Transverse colon (tissue), 4 donors: Measurements from ENCODE around the gene ARMC2. TPM values are rescaled to one million over a fixed set of nuclear protein-coding genes. Genes with fewer than 3 reads are reported as not detected.

ENCODE experiments used
- DNase-seq: peaks from one replicate; pipeline ENCODE4 v3.0.0-alpha.2; 2019
- H3K27ac ChIP-seq, 4 donors: fragments of 200-600 bp; sonication (generic); 2 replicates each; pipeline ENCODE4 v1.5.1; 2016 to 2018; ENCODE audit warnings: inconsistent platforms in 4 of 4
- H3K27me3 ChIP-seq: fragments of 200-600 bp; sonication (generic); 2 replicates; pipeline ENCODE4 v1.5.1; 2017; ENCODE audit warnings: inconsistent platforms
- H3K36me3 ChIP-seq, 4 donors: fragments of 200-600 bp; sonication (generic); 2 replicates each; pipeline ENCODE4 v1.5.1; 2017 to 2019; ENCODE audit warnings: inconsistent platforms in 4 of 4
- H3K4me1 ChIP-seq, 4 donors: fragments of 200-600 bp; sonication (generic); 2 replicates each; pipeline ENCODE4 v1.5.1; 2017 to 2020; ENCODE audit warnings: inconsistent platforms in 4 of 4
- H3K4me3 ChIP-seq, 4 donors: fragments of 200-600 bp; sonication (generic); 1 replicate in 1 of 4; 2 replicates in 3 of 4; pipeline versions ENCODE4 v1.5.1 to v1.6.1; 2017 to 2019; ENCODE audit warnings: inconsistent platforms in 4 of 4
- H3K9me3 ChIP-seq, 2 donors: fragments of 200-600 bp; sonication (generic); 2 replicates each; pipeline ENCODE4 v1.5.1; 2017 to 2019; ENCODE audit warnings: inconsistent platforms in 2 of 2
- EP300 ChIP-seq: sonication (generic); formaldehyde crosslinking; IDR thresholded peaks from one replicate; pipeline ENCODE4 v1.6.1; 2017; ENCODE audit warnings: antibody characterized with exemption, low read depth
- POLR2A ChIP-seq: fragments of 450-650 bp; IDR thresholded peaks from one replicate; pipeline ENCODE4 v1.6.1; 2016; ENCODE audit warnings: antibody characterized with exemption, mild to moderate bottlenecking, moderate library complexity
- POLR2AphosphoS5 ChIP-seq, 3 donors: sonication (generic); formaldehyde crosslinking; IDR thresholded peaks; one replicate each; pipeline ENCODE4 v1.6.1; 2016; ENCODE audit warnings: antibody characterized with exemption in 3 of 3
- WGBS, 2 donors: methylation state at CpG; one replicate each; pipeline ENCODE4 v1.1.5; 2018; ENCODE audit warnings: low coverage in 1 of 2; 5-methylcytosine and 5-hydroxymethylcytosine counted together
- in situ Hi-C, 4 donors: fragments of 200-750 bp; cut with MboI; loops; one replicate each; pipeline versions ENCODE4 v1.15.0 to v1.15.1; 2017; ENCODE audit warnings: low sequenced_read_pairs in 3 of 4, low pct_ligation_motif_present in 1 of 4, low pct_unique_long_range_greater_than_20kb in 1 of 4
- intact Hi-C: fragments of 100-400 bp; cut with DNase I; formaldehyde crosslinking; loops from one replicate; pipeline ENCODE4 v1.15.1; 2023; ENCODE audit warnings: low total_unique reads
- total RNA-seq, 4 donors: library from RNA; depleted of rRNA; stranded (reverse); fragments of >200 nt; gene quantifications; one replicate each; pipeline ENCODE4 v1.1.0, GENCODE V29; 2016
- TF ChIP-seq, protein P1 (sequence below), 5 experiments: fragments of 200-600 bp in 3 of 5; fragments of 450-650 bp in 2 of 5; sonication (generic) in 3 of 5; IDR thresholded peaks; 1 replicate in 2 of 5; 2 replicates in 3 of 5; pipeline ENCODE4 v1.5.1; 2016 to 2017; ENCODE audit warnings: antibody characterized with exemption in 5 of 5, inconsistent platforms in 3 of 5, mild to moderate bottlenecking in 2 of 5, moderate library complexity in 1 of 5

The ARMC2 gene, protein sequence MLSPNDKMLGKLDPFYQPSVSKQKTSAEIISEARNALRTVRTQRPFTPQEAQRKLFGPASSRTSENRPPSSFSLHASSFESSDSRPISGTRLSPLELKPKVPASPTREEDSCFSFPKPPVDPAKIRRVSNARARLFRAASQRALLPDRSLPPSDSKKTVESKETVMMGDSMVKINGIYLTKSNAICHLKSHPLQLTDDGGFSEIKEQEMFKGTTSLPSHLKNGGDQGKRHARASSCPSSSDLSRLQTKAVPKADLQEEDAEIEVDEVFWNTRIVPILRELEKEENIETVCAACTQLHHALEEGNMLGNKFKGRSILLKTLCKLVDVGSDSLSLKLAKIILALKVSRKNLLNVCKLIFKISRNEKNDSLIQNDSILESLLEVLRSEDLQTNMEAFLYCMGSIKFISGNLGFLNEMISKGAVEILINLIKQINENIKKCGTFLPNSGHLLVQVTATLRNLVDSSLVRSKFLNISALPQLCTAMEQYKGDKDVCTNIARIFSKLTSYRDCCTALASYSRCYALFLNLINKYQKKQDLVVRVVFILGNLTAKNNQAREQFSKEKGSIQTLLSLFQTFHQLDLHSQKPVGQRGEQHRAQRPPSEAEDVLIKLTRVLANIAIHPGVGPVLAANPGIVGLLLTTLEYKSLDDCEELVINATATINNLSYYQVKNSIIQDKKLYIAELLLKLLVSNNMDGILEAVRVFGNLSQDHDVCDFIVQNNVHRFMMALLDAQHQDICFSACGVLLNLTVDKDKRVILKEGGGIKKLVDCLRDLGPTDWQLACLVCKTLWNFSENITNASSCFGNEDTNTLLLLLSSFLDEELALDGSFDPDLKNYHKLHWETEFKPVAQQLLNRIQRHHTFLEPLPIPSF
- 1 to 10 TPM; 2.0 to 7.5 (median 3.0) TPM for total RNA-seq

DNA sequence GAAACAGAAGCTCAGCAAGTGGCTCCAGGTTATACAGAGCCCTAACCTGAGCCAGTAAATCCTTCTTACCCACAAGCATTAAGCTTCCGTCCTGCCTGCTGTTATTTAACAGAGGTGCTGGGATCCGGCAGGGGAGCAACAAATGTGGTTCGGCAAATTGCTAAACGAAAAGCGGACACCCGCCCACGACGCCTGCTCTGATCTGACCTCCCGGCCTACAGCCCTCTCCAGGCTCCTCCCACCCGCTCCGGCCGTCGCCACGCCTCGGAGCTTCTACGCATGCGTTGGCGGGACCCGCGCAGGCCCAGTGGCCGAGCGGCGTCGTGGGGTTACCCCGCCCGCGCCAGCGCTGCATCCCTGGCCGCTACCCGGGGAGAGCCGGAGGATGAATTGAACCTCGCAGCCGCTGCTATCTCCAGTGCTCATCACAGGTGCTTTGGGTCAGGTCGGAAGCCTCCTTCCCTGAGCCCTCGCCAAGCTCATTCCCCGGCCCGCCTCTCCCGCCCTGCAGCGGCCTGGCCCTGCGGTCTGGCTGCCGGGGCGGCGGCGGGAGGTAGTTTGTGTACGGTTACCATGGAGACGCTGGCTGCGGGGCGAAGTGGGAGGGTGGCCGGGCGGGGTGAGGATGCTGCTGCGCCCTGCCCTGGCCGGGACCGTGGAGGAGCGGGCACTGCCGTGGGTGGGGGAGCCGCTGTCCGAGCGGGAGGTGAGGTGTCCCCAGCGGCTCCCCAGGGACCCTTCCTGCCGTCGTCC lies at the start of gene ARMC2:
ARMC2 (plus strand) TSS at position 307 of the 753 bp plus-strand sequence. CDS start 5,846 bp downstream, outside the sequence.
- intact Hi-C loops, result no loop called here
- in situ Hi-C loops, result loop anchor here in 2 of 4 donors (25.0 kb wide), 2 partner anchors 214 to 311 kb away; no protein-coding TSS in a partner anchor
- Histone ChIP-seq H3K4me3 (peak within 1 kb of the TSS; percentile 36 to 57 (median 52)), H3K27me3 (no peaks in the 10 kb centered on the region), H3K36me3 (no peaks in the 10 kb centered on the region), H3K4me1 (peaks cover 0 to 22% (median 15%) of the 10 kb centered on the region in 4 donors), H3K9me3 (no peaks in the 10 kb centered on the region), H3K27ac (peak within 1 kb of the TSS; percentile 65 to 84 (median 80))
- TF ChIP-seq POLR2AphosphoS5 (IDR thresholded peaks at IDR 0.05) (peak; percentile 53 to 69 (median 55)), POLR2A (peak; percentile 62), EP300 (no peak)
- TF ChIP-seq, protein P1, sequence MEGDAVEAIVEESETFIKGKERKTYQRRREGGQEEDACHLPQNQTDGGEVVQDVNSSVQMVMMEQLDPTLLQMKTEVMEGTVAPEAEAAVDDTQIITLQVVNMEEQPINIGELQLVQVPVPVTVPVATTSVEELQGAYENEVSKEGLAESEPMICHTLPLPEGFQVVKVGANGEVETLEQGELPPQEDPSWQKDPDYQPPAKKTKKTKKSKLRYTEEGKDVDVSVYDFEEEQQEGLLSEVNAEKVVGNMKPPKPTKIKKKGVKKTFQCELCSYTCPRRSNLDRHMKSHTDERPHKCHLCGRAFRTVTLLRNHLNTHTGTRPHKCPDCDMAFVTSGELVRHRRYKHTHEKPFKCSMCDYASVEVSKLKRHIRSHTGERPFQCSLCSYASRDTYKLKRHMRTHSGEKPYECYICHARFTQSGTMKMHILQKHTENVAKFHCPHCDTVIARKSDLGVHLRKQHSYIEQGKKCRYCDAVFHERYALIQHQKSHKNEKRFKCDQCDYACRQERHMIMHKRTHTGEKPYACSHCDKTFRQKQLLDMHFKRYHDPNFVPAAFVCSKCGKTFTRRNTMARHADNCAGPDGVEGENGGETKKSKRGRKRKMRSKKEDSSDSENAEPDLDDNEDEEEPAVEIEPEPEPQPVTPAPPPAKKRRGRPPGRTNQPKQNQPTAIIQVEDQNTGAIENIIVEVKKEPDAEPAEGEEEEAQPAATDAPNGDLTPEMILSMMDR (IDR thresholded peaks at IDR 0.05), result no peak
- 0 to 20% methylated on average over 1 to 42 of the region's 61 CpGs for WGBS, 2 donors
- DNase-seq, result peak; percentile 95

DNA sequence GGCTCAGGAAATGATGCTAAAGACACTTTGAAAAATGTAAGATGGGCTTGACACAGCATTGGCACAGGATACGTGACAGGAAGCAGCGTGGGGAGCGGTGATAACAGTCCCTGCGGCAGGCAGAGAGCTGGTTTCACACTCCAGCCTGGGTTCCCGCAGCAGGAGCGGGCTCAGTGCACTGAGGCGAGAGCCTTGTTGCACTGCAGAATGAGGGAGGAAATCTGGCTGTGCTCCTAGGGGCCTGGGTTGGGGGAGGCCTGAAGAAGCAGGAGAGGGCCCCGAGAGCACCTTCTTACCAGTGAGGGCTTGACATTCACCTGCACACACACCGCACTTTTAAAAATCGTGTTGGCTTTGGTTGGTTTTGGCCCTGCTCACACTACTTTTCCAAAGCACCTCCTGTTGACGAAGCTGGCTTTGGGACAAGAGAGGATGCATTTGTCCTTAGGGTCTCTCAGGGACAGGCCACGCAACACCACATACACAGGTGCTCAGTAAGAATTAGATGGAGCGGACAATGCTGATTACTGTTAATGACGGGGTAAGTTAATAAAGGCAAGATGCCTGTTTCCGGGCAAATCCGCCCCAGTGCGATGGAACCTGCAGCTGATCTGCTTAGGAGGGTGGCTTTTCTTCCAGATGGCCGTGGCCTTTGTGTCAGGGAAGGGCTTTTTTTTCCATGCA lies 49.4 kb upstream of the ARMC2 start:
- in situ Hi-C loops, result no loop called here
- H3K4me3 ChIP-seq, result no peak overlapping the region
- WGBS, 2 donors, result 74% methylated on average over 18 of the region's 18 CpGs; no CpG with 5 or more reads in 1 of the 2 donors
- intact Hi-C loops, result no loop called here
- no peak overlapping the region for H3K27ac ChIP-seq
- H3K27me3 ChIP-seq, result no peaks in the 10 kb centered on the region
- no peaks in the 10 kb centered on the region for H3K36me3 ChIP-seq
- H3K9me3 ChIP-seq, result no peaks in the 10 kb centered on the region
- TF ChIP-seq EP300 (no peak), POLR2AphosphoS5 (IDR thresholded peaks at IDR 0.05) (no peak), POLR2A (no peak)
- TF ChIP-seq, protein P1 (IDR thresholded peaks at IDR 0.05), result no peak
- peaks cover 0 to 13% (median 0%) of the 10 kb centered on the region in 4 donors for H3K4me1 ChIP-seq
- DNase-seq, result peak; percentile 54

DNA sequence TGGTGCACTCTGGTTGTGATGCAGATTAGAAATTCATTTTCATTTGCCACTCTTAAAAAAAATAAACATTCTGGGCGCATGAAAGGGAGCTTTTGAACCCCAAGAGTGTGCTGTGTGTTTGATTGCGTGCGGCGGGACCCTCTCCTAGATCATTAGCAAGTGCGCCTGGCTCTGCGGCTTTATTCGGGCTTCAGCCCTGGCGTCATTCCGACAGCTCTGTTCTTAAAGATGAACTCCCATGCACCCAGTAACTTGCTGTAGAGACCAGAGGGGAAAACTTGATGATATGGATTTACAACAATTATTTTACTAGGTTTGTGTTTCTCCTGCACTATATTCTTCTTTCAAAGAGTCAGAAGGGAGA lies 48.9 kb upstream of the ARMC2 start:
- TF ChIP-seq, protein P1 (IDR thresholded peaks at IDR 0.05), result no peak
- TF ChIP-seq POLR2A (no peak), POLR2AphosphoS5 (IDR thresholded peaks at IDR 0.05) (no peak), EP300 (no peak)
- in situ Hi-C loops, result no loop called here
- no peak overlapping the region for H3K27ac ChIP-seq
- H3K9me3 ChIP-seq, result no peaks in the 10 kb centered on the region
- no peaks in the 10 kb centered on the region for H3K36me3 ChIP-seq
- H3K27me3 ChIP-seq, result no peaks in the 10 kb centered on the region
- peaks cover 0 to 13% (median 0%) of the 10 kb centered on the region in 4 donors for H3K4me1 ChIP-seq
- intact Hi-C loops, result no loop called here
- WGBS, 2 donors, result 96 to 100% methylated on average over 1 to 9 of the region's 9 CpGs
- no peak for DNase-seq
- no peak overlapping the region for H3K4me3 ChIP-seq
